Gastroesophageal sphincter (tissue), 3 donors: ENCODE measurements around the gene NOXO1.

Source experiments
- EP300 ChIP-seq: sonication (generic); formaldehyde crosslinking; IDR thresholded peaks from one replicate; pipeline ENCODE4 v1.6.1; 2017; ENCODE audit warnings: antibody characterized with exemption, mild to moderate bottlenecking
- POLR2AphosphoS5 ChIP-seq: sonication (generic); formaldehyde crosslinking; IDR thresholded peaks from one replicate; pipeline ENCODE4 v1.6.1; 2017; ENCODE audit warnings: antibody characterized with exemption
- TF ChIP-seq, protein P1 (sequence below), 4 experiments: fragments of 200-600 bp in 2 of 4; fragments of 450-650 bp in 2 of 4; sonication (generic) in 1 of 4; IDR thresholded peaks; one replicate each; pipeline ENCODE4 v1.5.1; 2017 to 2019; ENCODE audit warnings: antibody characterized with exemption in 4 of 4, mild to moderate bottlenecking in 2 of 4, moderate library complexity in 2 of 4

DNA sequence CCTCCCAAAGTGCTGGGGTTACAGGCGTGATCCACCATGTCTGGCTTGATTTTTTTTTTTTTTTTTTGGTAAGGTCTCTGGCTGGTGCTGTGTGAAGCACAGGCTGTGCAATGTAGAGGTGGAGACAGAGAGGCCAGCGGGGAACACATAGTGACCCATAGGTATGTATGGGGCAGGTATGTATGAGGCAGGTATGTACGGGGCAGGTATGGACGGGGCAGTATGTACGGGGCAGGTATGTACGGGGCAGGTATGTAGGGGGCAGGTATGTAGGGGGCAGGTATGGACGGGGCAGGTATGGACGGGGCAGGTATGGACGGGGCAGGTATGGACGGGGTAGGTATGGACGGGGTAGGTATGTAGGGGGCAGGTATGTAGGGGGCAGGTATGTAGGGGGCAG lies 31.8 kb downstream of the NOXO1 start:
- TF ChIP-seq, protein P1, sequence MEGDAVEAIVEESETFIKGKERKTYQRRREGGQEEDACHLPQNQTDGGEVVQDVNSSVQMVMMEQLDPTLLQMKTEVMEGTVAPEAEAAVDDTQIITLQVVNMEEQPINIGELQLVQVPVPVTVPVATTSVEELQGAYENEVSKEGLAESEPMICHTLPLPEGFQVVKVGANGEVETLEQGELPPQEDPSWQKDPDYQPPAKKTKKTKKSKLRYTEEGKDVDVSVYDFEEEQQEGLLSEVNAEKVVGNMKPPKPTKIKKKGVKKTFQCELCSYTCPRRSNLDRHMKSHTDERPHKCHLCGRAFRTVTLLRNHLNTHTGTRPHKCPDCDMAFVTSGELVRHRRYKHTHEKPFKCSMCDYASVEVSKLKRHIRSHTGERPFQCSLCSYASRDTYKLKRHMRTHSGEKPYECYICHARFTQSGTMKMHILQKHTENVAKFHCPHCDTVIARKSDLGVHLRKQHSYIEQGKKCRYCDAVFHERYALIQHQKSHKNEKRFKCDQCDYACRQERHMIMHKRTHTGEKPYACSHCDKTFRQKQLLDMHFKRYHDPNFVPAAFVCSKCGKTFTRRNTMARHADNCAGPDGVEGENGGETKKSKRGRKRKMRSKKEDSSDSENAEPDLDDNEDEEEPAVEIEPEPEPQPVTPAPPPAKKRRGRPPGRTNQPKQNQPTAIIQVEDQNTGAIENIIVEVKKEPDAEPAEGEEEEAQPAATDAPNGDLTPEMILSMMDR (IDR thresholded peaks at IDR 0.05), result no peak
- no peak for TF ChIP-seq EP300
- TF ChIP-seq POLR2AphosphoS5, result no peak
